HG03108 (cell line): Measurements from ENCODE around the gene NEK3.
"Not testable (repeated sequence)": the region's sequence is repeated elsewhere in the genome, so short reads cannot be mapped to it uniquely, and the experiment has no call there.

Experiments used
- ATAC-seq: cut with Tn5 transposase; IDR thresholded peaks from one replicate; pipeline ENCODE4 v1.9.1; 2021; ENCODE audit warnings: moderate library complexity; ENCODE audit not compliant: unreplicated experiment

The NEK3 gene

GRCh38 chr13:52125547-52125946 is 33.9 kb downstream of the NEK3 start:
- ATAC-seq = no peak

DNA sequence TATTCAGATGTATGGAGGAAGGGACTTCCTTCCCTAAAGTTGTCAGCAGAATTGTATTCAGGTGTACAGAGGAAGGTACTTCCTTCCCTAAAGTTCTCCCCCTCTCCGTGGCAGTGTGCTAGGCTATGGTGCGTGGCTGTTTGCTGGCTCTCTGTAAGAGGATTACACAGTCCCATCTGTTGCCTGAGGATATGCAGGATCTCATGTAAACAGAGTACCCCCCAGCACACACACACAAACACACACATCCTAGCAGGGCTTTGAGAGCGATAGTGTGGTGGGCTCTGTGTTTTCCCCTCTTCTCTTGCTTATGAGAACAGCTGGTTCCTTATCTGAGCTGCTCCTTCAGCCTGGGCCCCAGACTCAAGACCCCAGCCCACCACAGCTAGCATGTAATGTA is 40.8 kb downstream of the NEK3 start:
- no peak for ATAC-seq

DNA sequence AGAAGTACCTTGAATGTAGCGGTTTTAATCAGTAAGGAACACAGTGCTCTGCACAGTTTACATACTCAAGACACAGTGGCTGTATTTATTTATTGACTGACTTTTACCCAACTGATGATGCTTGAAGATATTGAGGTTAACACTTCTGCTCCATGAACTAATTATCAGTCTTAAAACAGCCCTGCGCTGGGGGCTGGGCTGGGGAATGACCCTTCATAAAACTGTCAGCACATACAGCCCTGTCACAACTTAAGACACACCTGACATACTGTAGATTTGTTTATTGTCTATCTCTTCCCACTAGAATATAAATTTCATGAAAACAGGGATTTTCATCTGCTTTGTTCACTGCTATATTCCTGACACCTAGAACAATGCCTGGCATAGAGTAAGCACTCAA is 41.3 kb downstream of the NEK3 start:
- no peak for ATAC-seq

DNA sequence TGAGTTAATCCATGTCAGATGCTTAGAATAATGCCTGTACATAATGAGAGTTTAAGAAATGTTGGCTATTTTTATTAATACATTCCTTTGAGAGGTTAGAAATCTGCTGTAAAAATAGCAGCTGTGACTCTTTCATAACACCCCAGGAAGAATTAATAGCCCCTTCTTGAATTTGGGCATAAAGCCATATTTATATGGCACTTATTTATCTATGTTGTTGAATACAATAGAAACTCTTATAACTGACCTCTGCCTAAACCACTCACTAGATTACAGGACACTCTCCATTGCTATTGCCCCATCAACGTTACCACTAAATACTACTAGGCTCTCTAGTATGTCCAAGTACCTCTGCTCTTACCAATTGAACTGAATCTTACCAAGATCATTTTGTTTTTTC is 46.8 kb downstream of the NEK3 start:
- ATAC-seq = no peak

DNA sequence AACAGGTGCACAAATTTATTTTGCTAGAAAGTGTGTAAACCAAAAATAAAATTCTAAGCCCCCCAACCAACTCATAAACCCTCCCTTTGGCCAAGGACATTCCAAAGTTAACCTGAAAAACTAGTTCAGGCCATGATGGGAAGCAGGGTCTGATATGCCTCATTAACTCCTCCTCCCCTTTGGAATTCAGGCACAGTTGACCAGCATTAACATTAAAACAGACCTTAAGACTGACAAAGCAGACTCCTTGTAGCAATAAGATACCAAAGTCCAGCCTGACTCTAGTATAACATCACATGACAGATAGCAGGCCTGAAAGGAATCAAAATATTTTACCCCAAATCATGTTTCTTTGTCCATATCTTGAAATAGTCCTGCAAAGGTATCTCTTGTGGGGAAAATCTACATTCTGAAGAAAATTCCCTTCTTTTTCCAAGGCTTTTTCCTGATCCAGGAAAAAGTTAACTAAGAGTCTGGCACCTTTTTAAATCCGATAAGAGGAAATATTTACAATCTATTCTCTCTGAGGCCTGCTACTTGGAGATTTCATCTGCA is 50.2 kb downstream of the NEK3 start:
- ATAC-seq = no peak

DNA sequence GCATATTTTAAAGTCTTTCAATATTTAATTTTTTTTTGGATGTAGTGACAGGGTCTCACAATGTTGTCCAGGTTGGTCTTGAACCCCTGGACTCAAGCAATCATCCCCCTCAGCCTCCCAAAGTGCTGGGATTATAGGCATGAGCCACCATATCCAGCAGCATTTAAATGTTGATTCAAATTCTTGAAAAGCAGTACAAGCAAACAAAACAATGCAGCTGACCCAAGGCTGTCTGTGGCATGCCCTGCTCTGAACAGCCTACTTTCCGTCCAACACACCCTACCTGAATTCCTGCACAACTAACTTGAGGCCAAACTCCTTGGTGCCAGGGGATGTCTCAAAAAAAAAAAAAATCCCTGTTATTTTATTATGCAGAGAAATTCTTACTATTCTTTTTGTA is 53.6 kb downstream of the NEK3 start:
- no peak for ATAC-seq

- no peak for ATAC-seq
Measured at GRCh38 chr13:52104624-52105023, 54.8 kb downstream of the NEK3 start.

DNA sequence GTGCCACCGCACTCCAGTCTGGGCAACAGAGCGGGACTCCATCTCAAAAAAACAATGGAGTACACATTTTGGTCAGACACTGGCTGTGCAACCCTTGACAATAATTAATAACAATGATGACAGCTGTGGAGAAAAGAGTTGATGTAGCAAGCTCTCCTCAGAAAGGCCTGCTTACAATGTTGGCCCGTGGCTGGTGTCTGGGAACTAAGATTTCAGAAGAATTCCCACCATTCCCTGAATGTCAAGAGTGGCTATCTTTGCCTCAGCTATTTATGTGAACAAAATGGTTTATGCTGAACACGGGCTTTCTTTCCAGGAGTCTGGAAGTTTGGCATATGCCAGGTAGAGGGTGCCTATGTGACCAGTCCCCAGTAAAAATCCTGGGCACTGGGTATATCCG is 56.0 kb downstream of the NEK3 start:
- ATAC-seq = no peak

GRCh38 chr13:52102423-52102822 is 57.0 kb downstream of the NEK3 start:
- ATAC-seq = not testable (repeated sequence)

DNA sequence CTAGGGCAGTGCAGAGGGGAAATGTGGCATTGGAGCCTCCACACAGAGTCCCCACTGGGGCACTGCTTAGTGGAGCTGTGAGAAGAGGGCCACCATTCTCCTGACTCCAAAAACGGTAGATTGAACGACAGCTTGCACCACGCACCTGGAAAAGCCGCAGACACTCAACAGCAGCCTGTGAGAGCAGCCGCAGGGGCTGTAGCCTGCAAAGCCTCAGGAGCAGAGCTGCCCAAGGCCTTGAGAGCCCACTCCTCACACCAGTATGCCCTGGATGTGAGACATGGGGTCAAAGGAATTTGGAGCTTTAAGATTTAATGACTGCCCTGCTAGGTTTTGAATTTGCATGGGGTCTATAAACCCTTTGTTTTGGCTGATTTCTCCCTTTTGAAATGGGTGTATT is 62.2 kb downstream of the NEK3 start:
- no peak for ATAC-seq

- no peak for ATAC-seq
Measured at GRCh38 chr13:52096748-52097147, 62.6 kb downstream of the NEK3 start.

GRCh38 chr13:52096062-52096461 is 63.3 kb downstream of the NEK3 start:
- no peak for ATAC-seq

- no peak for ATAC-seq
Measured at GRCh38 chr13:52092087-52092486, 67.3 kb downstream of the NEK3 start.

- ATAC-seq = no peak
Measured at GRCh38 chr13:52091473-52091872, 67.9 kb downstream of the NEK3 start.

GRCh38 chr13:52085421-52085820 is 74.0 kb downstream of the NEK3 start:
- no peak for ATAC-seq

- ATAC-seq = not testable (repeated sequence)
Measured at GRCh38 chr13:52084981-52085380, 74.4 kb downstream of the NEK3 start.
